GM12891 (cell line): ENCODE measurements around the gene LIMA1.
"Not testable (repeated sequence)": the region's sequence is repeated elsewhere in the genome, so short reads cannot be mapped to it uniquely, and the experiment has no call there.

Source experiments
- DNase-seq: peaks from one replicate; pipeline ENCODE4 v3.0.0; 2011; ENCODE audit warnings: low spot score; ENCODE audit not compliant: insufficient read length
- FAIRE-seq: peaks from 2 replicates; lab custom pipeline; 2011; peaks lifted over from hg19 to GRCh38; lab: Jason Lieb, UNC
- PAX5 ChIP-seq: IDR thresholded peaks from 2 replicates; pipeline ENCODE4 v1.6.1; 2011; ENCODE audit warnings: low read length, moderate library complexity, mild to moderate bottlenecking; ENCODE audit not compliant: insufficient read depth, severe bottlenecking
- POLR2A ChIP-seq: IDR thresholded peaks from 2 replicates; pipeline ENCODE4 v1.6.1; 2011; ENCODE audit warnings: low read depth, low read length, control low read depth
- POLR2AphosphoS5 ChIP-seq: IDR thresholded peaks from 2 replicates; pipeline ENCODE4 v1.6.1; 2011; ENCODE audit warnings: low read depth, low read length, control low read depth
- POU2F2 ChIP-seq: IDR thresholded peaks from 2 replicates; pipeline ENCODE4 v1.6.1; 2011; ENCODE audit warnings: low read depth, mild to moderate bottlenecking, control low read depth, low read length, moderate library complexity
- SPI1 ChIP-seq: IDR thresholded peaks from 2 replicates; pipeline ENCODE4 v1.6.1; 2011; ENCODE audit warnings: low read depth, low read length, control low read depth
- TAF1 ChIP-seq: IDR thresholded peaks from 2 replicates; pipeline ENCODE4 v1.6.1; 2011; ENCODE audit warnings: low read depth, low read length, control low read depth

LIMA1 gene

GRCh38 chr12:50232771-50233209 is 50.5 kb downstream of the LIMA1 start:
- TF ChIP-seq POU2F2: no peak
- no peak for TF ChIP-seq SPI1
- TF ChIP-seq PAX5: no peak
- TF ChIP-seq POLR2AphosphoS5: no peak
- no peak for TF ChIP-seq TAF1
- TF ChIP-seq POLR2A: no peak
- no peak for FAIRE-seq

GRCh38 chr12:50232206-50232605 is 51.1 kb downstream of the LIMA1 start:
- TF ChIP-seq TAF1: no peak
- no peak for TF ChIP-seq SPI1
- TF ChIP-seq PAX5: no peak
- FAIRE-seq (no peak), DNase-seq (no peak)

More at GRCh38 chr12:50232771-50233209, 50.5 kb downstream of the LIMA1 start:
- DNase-seq: no peak

- TF ChIP-seq POLR2A (no peak), TAF1 (no peak), SPI1 (no peak), POU2F2 (no peak)
- FAIRE-seq (no peak), DNase-seq (no peak)
These were observed 52.0 kb downstream of the LIMA1 start for GRCh38 chr12:50231346-50231745.

- no peak for DNase-seq
- TF ChIP-seq POLR2A (no peak), POLR2AphosphoS5 (no peak), POU2F2 (no peak), SPI1 (no peak), TAF1 (no peak), PAX5 (no peak)
- FAIRE-seq: no peak
These were observed 53.1 kb downstream of the LIMA1 start for GRCh38 chr12:50230217-50230616.

- FAIRE-seq: no peak
These were observed 59.2 kb downstream of the LIMA1 start for GRCh38 chr12:50224026-50224692.

GRCh38 chr12:50222275-50222783 is 61.0 kb downstream of the LIMA1 start:
- DNase-seq (no peak), FAIRE-seq (peak; percentile 26)
- no peak for TF ChIP-seq PAX5
- no peak for TF ChIP-seq POLR2A
- TF ChIP-seq TAF1: peak; percentile 40; the same call in 1 of the 2 replicates
- TF ChIP-seq POU2F2: no peak
- peak; percentile 47 for TF ChIP-seq POLR2AphosphoS5
- peak; percentile 41; the same call in 1 of the 2 replicates for TF ChIP-seq SPI1

More at GRCh38 chr12:50224026-50224692, 59.2 kb downstream of the LIMA1 start:
- TF ChIP-seq POLR2AphosphoS5: no peak
- TF ChIP-seq POU2F2: no peak
- TF ChIP-seq PAX5: no peak
- TF ChIP-seq TAF1: no peak
- TF ChIP-seq POLR2A: no peak
- TF ChIP-seq SPI1: no peak
- DNase-seq: no peak

- no peak for DNase-seq
- TF ChIP-seq TAF1: 0 out of 2 replicates have a peak, but pooled peaks have one; percentile 41
- peak; percentile 40; the same call in 1 of the 2 replicates for TF ChIP-seq POLR2AphosphoS5
- TF ChIP-seq POU2F2: peak; percentile 56; the same call in 1 of the 2 replicates
- TF ChIP-seq SPI1: no peak
- peak; percentile 65 for TF ChIP-seq POLR2A
- TF ChIP-seq PAX5: no peak
- FAIRE-seq: peak; percentile 20
These were observed 61.9 kb downstream of the LIMA1 start for GRCh38 chr12:50221228-50222008.

- no peak for DNase-seq
- FAIRE-seq: peak; percentile 78
- TF ChIP-seq POU2F2: peak; percentile 87
- no peak for TF ChIP-seq SPI1
- peak; percentile 61 for TF ChIP-seq POLR2A
- TF ChIP-seq PAX5: no peak
These were observed 62.8 kb downstream of the LIMA1 start for GRCh38 chr12:50220363-50220995.

GRCh38 chr12:50219544-50219943 is 63.8 kb downstream of the LIMA1 start:
- no peak for TF ChIP-seq POLR2A
- TF ChIP-seq SPI1: no peak
- TF ChIP-seq POLR2AphosphoS5: no peak
- TF ChIP-seq PAX5: no peak
- no peak for TF ChIP-seq POU2F2
- no peak for TF ChIP-seq TAF1
- no peak for DNase-seq
- FAIRE-seq: no peak

- not testable (repeated sequence) for DNase-seq, FAIRE-seq
These were observed 64.3 kb downstream of the LIMA1 start for GRCh38 chr12:50219001-50219400.
